GM13977 (cell line): ENCODE measurements around the gene PHF1.

Experiments
- DNase-seq: peaks from one replicate; pipeline ENCODE4 v3.0.0; 2012; ENCODE audit warnings: low spot score
- CTCF ChIP-seq: IDR thresholded peaks from 2 replicates; pipeline ENCODE4 v1.5.1; 2012; ENCODE audit warnings: mild to moderate bottlenecking, control low read depth; ENCODE audit not compliant: insufficient read depth; ENCODE audit errors: extremely low read depth, missing control alignments
- in situ Hi-C: fragments of 300-500 bp; cut with MboI; formaldehyde crosslinking; loops from one replicate; pipeline ENCODE4 v1.12.0; 2022; ENCODE audit warnings: low sequenced_read_pairs, low pct_unique_long_range_greater_than_20kb, mixed read lengths, inconsistent platforms; ENCODE audit not compliant: unreplicated experiment

The PHF1 gene

DNA sequence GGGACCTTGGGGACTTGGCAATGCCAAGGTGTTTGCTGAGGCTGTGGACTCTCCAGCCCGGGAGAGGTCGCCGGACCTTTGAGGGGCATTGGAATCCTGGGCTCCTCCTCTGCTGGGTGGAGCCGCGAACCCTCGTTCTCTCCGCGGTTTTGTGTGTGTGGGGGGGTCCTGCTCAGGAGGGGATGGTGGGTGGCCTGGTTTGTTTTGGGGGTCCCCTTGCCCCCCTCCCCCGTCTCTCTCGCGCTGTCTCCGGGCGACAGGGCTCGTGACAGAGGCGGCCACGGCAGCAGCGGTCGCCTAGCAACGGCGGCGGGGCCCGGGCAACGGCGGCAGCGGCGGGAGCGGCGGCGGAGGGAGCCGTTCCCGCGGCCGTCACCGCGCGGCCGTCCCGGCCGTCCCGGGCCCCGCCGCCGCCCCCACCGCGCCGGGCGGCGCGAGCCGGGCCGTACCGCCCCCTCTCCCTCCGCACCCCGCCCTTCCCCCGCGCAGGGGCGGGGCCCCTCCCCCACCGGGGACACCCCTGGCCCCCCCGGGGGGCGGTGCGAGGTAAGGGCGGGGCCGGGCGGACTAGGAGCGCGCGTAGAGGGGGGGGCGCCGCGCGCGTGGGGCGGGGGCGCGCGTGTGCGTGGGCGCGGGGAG is 16.9 kb downstream of the PHF1 start:
- in situ Hi-C loops = no loop called here
- DNase-seq = peak; percentile 85
- peak; percentile 12 for TF ChIP-seq CTCF

GRCh38 chr6:33428224-33428965 is 17.6 kb downstream of the PHF1 start:
- no peak for TF ChIP-seq CTCF
- in situ Hi-C loops = no loop called here
- peak; percentile 66 for DNase-seq

DNA sequence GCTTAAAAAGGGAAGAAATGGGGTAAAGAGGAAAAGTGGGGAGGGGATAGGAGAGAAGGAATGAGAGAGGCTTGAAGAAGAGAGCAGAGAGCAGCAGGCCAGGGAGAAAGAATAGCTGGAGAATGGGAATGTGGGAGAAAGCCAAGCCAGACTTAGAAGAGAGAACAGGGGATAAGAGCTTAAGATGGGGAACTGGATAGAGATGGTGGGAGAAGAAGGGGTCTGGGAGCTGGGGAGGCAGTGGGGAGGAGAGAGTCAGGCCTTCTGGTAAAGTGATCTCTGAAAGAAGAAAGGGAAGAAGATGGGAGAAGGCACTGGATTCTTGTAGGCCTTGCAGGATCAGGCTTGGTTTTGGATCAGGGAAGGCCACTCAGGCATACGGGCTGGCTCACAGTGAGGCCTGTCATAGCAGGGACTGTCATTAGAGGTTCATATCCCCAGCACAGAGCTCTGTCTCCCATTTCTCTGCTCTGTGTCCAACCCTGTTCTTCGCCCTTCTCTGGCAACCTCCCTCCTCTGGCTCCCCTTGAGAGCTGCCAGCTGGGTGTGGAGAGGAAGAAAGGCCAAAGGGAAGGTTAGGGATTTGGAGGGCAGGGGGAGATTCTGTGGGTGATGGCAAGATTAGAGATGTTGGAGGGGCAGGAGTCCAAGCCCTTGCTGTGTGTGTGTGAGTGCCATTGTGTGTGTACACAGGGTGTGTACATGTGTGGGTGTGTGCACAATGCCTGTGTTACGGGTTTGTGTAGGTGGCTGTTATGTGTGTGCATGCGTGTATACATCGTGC is 18.3 kb downstream of the PHF1 start:
- peak; percentile 20 for DNase-seq
- TF ChIP-seq CTCF = no peak
- in situ Hi-C loops = no loop called here

DNA sequence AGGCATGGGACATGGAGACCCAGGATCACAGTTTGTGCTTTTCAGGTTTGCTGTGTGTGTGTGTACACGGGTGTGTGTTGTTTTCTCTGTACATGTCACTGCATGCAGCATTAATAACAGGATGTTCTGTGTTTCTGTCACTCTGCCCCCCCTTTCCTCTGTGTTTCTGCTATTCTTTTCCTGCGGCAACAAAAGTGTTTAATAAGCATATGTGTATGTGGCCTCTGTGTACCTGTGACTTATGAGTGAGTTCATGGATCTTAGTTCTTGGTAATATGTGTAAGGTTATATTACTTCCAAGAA is 18.9 kb downstream of the PHF1 start:
- no peak for DNase-seq
- no peak for TF ChIP-seq CTCF
- in situ Hi-C loops = no loop called here

- in situ Hi-C loops = no loop called here
- DNase-seq = peak; percentile 43
- no peak for TF ChIP-seq CTCF
Measured at GRCh38 chr6:33430334-33430733, 19.5 kb downstream of the PHF1 start.

- DNase-seq = peak; percentile 95
- in situ Hi-C loops = no loop called here
- no peak for TF ChIP-seq CTCF
Measured at GRCh38 chr6:33430991-33431879, 20.4 kb downstream of the PHF1 start.
